ENCODE data around the gene EEF1AKMT3. TPM values are rescaled to one million over a fixed set of nuclear protein-coding genes. Genes with fewer than 3 reads are reported as not detected.
A peak's percentile ranks its signal among the peaks of the same experiment; 100 is the strongest.

The EEF1AKMT3 gene
- total RNA-seq, 1 experiment from 2014 or later = 5.0 TPM

- peak overlapping the region; percentile 85 to 89 for H3K4me3 ChIP-seq (replicated peaks in 1 of 2; ENCODE audit: low read depth in 1 of 2, low read length in 2 of 2)
- no TSS peak for BruUV-seq (replicated peaks)
- peaks cover 7 to 18% of the 10 kb centered on the region in 2 experiments; a peak in 3 of 4 replicates for H3K4me1 ChIP-seq (ENCODE audit: control insufficient read depth in 1 of 2, insufficient read depth in 2 of 2, low read length in 2 of 2)
- no peaks in the 10 kb centered on the region for H3K27me3 ChIP-seq (ENCODE audit: insufficient read depth, low read length)
- no peaks in the 10 kb centered on the region for H4K20me1 ChIP-seq (ENCODE audit: insufficient read depth)
- no peaks in the 10 kb centered on the region for H3K9me3 ChIP-seq (ENCODE audit: control insufficient read depth in 1 of 2, insufficient read depth in 1 of 2, low read depth in 1 of 2, low read length in 2 of 2)
- POLR2A ChIA-PET = interaction anchor here (0.7 to 1.2 kb wide), 6 partner anchors 16 to 659 kb away, joined by 3 to 7 read pairs (median 4); partner anchors contain the start of genes OS9 and TSPAN31
- no peaks in the 10 kb centered on the region for H3K79me2 ChIP-seq (ENCODE audit: insufficient read depth, low read length)
- no peak overlapping the region for H2AFZ ChIP-seq (ENCODE audit: low read depth, low read length, poor library complexity, severe bottlenecking)
- RAD21 ChIA-PET (ENCODE audit: low non-redundant PET in 1 of 2, low total read pairs in 2 of 2, uncharacterized antibody in 2 of 2, unreplicated experiment in 2 of 2) = no interaction called here
- no peaks in the 10 kb centered on the region for H3K9me2 ChIP-seq (ENCODE audit: insufficient read depth)
- ATAC-seq (peak; percentile 32), DNase-seq (ENCODE audit: low read depth, low spot score) (no peak)
- peaks cover 4 to 6% of the 10 kb centered on the region in 2 experiments; a peak in 2 of 4 replicates for H3K36me3 ChIP-seq (ENCODE audit: control insufficient read depth in 1 of 2, insufficient read depth in 2 of 2, low read length in 2 of 2)
- H3K9ac ChIP-seq (ENCODE audit: low read length) = peak overlapping the region; percentile 89
- peak overlapping the region; percentile 92 for H3K27ac ChIP-seq (ENCODE audit: low read depth, low read length)
- no peak for TF ChIP-seq CBX3 (IDR thresholded peaks at IDR 0.05; ENCODE audit: low read depth)
- TF ChIP-seq EZH2phosphoT487 (IDR thresholded peaks at IDR 0.05; ENCODE audit: borderline replicate concordance) = no peak
- no peak for TF ChIP-seq ELF1 (IDR thresholded peaks at IDR 0.05; ENCODE audit: borderline replicate concordance, low read depth)
- no peak for TF ChIP-seq CTCF (IDR thresholded peaks at IDR 0.05 in 2 of 3, conservative IDR thresholded peaks at IDR 0.05 in 1 of 3; ENCODE audit: borderline replicate concordance in 1 of 3, insufficient read depth in 1 of 3, low read depth in 2 of 3, low read length in 2 of 3)
- TF ChIP-seq, protein P1, sequence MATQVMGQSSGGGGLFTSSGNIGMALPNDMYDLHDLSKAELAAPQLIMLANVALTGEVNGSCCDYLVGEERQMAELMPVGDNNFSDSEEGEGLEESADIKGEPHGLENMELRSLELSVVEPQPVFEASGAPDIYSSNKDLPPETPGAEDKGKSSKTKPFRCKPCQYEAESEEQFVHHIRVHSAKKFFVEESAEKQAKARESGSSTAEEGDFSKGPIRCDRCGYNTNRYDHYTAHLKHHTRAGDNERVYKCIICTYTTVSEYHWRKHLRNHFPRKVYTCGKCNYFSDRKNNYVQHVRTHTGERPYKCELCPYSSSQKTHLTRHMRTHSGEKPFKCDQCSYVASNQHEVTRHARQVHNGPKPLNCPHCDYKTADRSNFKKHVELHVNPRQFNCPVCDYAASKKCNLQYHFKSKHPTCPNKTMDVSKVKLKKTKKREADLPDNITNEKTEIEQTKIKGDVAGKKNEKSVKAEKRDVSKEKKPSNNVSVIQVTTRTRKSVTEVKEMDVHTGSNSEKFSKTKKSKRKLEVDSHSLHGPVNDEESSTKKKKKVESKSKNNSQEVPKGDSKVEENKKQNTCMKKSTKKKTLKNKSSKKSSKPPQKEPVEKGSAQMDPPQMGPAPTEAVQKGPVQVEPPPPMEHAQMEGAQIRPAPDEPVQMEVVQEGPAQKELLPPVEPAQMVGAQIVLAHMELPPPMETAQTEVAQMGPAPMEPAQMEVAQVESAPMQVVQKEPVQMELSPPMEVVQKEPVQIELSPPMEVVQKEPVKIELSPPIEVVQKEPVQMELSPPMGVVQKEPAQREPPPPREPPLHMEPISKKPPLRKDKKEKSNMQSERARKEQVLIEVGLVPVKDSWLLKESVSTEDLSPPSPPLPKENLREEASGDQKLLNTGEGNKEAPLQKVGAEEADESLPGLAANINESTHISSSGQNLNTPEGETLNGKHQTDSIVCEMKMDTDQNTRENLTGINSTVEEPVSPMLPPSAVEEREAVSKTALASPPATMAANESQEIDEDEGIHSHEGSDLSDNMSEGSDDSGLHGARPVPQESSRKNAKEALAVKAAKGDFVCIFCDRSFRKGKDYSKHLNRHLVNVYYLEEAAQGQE (IDR thresholded peaks at IDR 0.05; ENCODE audit: low read depth) = no peak
- no peak for TF ChIP-seq EGR1 (IDR thresholded peaks at IDR 0.05; ENCODE audit: low read depth)
- no peak for TF ChIP-seq SIN3A (IDR thresholded peaks at IDR 0.05; ENCODE audit: low read depth)
- TF ChIP-seq RAD21 (IDR thresholded peaks at IDR 0.05; ENCODE audit: low read depth) = no peak
- no peak for TF ChIP-seq JUND (IDR thresholded peaks at IDR 0.05)
- TF ChIP-seq FOSL1 (IDR thresholded peaks at IDR 0.05; ENCODE audit: low read depth) = no peak
- TF ChIP-seq ZNF274 (IDR thresholded peaks at IDR 0.05; ENCODE audit: low read depth, low read length) = no peak
- TF ChIP-seq CEBPB (IDR thresholded peaks at IDR 0.05; ENCODE audit: low read depth) = no peak
- no peak for TF ChIP-seq ATF3 (IDR thresholded peaks at IDR 0.05)
- TF ChIP-seq POLR2AphosphoS5 (IDR thresholded peaks at IDR 0.05; ENCODE audit: low read depth, low read length) = no peak
- CTCF ChIA-PET = interaction anchor here (0.6 to 3.1 kb wide), 12 partner anchors 16 to 270 kb away, joined by 3 to 15 read pairs (median 4); partner anchors contain the start of genes EEF1AKMT3, INHBE, METTL1 and OS9
- peak overlapping the region; percentile 99 for H3K4me2 ChIP-seq (ENCODE audit: low read length)
- intact Hi-C loops (cut with micrococcal nuclease) = loop anchor here (2.0 kb wide), 1 partner anchor 17 kb away; no protein-coding TSS in a partner anchor
Measured at GRCh38 chr12:57725851-57726150, 46.6 kb upstream of the EEF1AKMT3 start.

Measured in HCT116 (cell line).